ENCODE data around the gene DNAJC13.

DNAJC13 gene

DNA sequence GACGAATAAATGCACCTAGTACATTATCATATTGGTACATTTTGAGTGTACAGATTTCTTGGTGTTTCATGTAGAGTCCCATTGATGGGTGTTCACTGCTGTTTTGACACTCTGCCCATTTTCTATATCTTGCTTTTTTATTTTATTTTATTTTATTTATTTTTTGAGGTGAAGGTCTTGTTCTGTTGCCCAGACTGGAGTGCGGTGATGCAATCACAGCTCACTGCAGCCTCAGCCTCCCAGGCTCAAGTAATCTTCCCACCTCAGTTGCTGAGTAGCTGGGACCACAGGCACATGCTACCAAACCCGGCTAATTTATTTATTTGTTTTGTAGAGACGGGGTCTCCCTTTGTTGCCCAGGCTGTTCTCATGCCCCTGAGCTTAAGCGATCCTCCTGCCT is 44.2 kb downstream of the DNAJC13 start:
- DNase-seq (ENCODE audit: low read depth): no peak

DNA sequence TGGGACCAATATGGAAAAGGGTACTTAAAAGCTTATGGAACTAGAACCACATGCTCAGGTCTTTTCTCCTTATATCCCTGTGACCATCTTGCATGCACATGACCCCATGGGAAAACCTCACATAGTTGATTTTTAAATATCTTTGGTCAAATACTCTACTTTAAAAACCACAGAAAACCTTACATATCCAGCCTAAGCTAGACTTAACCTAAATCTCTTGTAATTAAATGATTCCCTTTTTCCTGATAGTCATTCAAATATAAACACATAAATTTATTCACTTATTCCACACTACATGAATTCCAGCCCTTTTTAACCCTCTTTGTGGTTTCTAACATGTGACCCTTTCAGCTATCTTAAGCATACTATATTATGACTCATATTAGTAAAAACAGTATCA is 46.8 kb downstream of the DNAJC13 start:
- peak; percentile 48 for DNase-seq (ENCODE audit: low read depth)

DNA sequence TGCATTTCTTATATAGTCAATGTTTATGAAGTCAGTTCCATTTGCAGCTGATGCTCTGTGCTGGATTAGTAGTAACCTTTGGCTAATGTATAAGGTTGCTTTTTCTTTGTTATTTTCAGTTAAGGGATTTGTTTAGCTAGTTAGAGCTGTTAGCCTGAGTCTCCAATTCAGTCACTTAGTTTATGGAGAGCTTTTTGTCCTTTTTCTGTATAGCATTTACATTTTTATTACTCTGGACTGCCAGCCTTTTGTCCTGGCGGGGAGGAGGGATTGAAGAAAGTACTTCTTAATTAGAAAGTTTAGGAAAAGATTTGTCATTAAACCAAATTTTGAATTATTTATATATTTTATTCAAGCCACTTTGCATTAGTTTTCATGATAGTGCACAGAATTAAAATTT is 52.0 kb downstream of the DNAJC13 start:
- no peak for DNase-seq (ENCODE audit: low read depth)

DNA sequence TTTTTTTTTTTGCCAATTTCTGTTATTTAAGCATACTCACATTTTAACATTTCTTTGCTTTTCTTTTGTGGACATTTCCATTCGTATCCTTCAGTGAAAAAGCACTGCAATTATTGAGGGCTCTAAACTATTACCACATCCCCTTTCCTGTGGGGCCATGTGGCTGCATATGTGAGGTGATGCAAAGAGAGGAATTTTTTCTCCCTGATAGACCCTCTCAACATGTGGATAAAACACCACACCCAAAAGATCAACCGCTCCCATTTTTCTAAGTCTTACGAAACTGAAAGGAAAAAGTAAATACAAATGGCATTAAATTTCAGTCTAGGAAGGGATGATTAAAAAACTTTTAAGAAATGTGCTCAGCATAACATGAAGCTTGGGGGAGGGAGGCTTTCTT is 68.8 kb downstream of the DNAJC13 start:
- DNase-seq (ENCODE audit: low read depth): peak; percentile 18

DNA sequence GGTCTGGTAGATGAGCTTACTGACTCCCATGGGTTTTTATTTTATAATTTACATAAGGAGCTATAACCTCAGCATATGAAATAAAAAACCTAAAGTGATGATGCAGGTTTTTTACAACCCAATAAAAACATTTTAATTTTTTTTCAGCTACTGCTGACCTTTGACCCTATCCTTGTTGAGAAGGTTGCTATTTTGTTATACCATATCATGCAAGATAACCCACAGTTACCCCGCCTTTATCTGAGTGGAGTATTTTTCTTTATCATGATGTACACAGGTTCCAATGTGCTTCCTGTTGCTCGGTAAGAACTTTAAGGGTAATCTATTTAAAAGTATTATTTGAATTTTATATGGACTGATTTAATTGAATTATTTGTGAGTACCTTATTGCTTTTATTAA is 70.8 kb downstream of the DNAJC13 start:
- no peak for DNase-seq (ENCODE audit: low read depth)

DNA sequence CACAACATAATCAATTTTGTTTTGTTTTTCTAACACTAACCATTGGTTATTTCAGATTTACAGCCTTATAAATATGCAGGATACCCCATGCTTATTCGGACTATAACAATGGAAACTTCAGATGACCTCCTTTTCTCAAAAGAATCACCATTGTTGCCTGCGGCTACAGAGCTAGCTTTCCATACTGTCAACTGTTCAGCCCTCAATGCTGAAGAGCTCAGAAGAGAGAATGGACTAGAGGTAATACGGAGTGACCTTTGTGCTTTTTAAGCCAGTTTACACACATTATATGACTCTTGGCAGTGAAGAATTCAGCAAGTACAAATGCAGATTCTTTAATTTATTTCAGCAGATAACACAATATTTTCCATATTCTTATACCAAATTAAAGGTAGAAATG is 81.8 kb downstream of the DNAJC13 start:
- no peak for DNase-seq (ENCODE audit: low read depth)

DNA sequence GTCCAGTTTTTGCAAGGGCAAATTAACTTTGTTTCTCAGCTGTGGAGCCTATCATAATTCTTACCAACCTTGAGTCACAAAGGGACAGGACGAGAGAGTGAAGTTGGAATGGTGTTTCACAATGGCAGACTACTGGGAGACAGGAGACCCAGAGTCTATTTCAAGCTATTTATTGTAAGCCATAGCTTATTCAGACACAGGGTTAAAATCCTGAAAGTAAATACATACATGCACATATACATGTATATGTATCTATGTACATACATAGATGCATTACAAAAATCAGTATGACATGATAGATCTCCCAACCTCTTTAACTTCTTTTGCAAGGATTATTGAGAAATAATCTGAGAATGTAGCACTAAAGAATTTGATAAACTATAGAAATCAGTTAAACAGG is 86.3 kb downstream of the DNAJC13 start:
- DNase-seq (ENCODE audit: low read depth): no peak

DNA sequence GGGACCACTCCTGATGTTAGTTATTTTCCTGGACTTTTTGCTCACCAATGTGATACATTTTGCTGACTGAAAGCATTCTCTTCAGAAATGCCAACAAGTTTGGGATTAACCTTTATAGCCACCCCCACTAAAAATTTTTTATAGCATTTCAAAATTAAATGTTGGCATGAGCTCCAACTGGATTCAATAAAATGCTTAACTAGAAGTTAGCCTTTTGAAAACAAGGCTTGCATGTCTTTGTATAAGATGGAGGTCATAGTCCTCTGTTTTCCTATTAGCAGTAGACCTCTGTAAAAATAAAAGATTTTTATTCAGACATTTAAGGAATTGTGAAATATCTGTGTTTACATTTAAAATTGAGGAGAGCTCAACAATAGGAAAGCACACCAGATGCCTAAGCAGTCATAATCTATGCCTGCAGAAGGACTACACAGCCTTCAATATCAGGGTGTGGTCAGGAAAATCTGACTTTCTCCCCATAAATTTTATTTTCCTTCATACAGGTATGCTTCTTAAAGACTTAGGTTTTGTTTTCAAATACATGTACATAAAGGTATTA is 87.2 kb downstream of the DNAJC13 start:
- no peak for DNase-seq (ENCODE audit: low read depth)

DNA sequence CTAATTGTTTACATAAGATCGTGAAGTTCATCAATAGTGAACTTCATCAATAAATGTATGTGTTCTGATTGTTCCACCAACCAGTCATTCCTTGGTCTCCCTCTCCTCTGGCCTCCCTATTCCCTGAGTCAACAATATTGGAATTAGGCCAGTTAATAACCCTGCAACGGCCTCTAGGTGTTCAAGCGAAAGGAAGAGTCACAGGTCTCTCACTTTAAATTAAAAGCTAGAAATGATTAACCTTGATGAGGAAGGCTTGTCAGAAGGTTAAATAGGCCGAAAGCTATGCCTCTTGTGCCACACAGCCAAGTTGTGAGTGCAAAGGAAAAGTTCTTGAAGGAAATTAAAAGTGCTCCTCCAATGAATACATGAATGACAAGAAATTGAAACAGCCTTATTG is 90.4 kb downstream of the DNAJC13 start:
- DNase-seq (ENCODE audit: low read depth): no peak

DNA sequence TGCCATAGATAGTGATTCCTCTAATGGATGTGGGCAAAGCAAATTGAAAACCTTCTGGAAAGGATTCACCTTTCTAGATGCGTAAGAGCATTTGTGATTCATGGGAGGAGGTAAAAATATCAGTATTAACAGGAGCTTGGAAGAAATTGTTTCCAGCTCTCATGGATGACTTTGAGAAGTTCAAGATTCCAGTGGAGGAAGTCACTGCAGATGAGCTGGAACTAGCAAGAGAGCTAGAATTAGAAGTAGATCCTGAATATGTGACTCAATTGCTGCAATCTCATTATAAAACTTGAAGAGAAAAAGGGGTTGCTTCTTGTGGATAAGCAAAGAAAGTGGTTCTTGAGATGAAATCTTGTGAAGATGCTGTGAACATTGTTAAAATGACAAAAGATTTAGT is 91.8 kb downstream of the DNAJC13 start:
- no peak for DNase-seq (ENCODE audit: low read depth)

DNA sequence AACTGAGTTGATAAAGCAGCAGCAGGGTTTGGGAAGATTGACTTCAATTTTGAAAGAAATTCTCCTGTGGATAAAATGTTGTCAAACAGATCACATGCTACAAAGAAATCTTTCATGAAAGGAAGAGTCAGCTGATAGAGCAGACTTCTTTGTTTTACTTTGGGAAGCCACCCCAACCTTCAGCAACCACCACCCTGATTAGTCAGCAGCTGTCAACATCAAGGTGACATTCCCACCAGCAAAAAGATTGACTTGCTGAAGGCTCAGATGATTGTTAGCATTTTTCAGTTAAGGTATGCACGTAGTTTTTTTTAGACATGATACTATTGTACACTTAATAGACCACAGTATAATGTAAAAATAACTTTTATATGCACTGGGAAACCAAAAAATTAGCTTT is 92.2 kb downstream of the DNAJC13 start:
- DNase-seq (ENCODE audit: low read depth): no peak

DNA sequence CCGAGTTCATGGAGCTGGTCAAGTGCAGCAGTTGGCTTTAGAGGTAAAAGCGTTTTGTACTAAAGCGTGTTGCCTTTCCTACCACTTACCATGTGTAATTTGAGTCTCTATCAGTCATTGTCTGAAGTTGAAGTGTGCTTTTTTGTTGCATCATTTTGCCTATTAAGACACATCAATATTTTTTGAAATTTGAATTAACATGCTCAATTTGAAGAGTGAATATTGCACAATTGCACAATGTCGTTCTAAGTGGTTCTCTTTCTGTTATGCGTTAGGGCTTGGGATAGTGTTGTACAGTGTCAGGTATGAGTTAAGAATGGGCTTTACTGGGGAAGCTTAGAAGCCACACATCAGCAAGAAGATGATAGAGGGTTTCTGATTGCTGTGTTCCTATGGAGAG is 95.8 kb downstream of the DNAJC13 start:
- no peak for DNase-seq (ENCODE audit: low read depth)

DNA sequence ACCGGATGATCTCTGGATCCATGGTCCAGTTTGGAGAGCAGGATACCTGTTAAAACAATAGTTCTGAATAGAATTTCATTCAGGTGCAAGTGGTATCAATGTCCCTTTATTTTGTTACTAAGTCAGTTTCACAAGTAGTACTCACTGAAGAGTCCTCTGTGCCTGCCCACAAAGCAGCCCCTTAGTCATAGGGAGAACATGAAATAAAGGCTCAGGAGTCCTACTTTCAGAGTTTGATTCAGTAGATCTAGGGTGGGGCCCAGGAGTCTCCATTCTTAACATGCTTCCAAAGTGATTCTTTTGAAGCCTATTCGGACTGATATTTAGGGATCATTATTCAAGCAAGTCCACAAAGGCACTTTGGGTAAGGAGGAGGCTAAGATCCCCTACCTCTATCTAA is 100.0 kb downstream of the DNAJC13 start:
- no peak for DNase-seq (ENCODE audit: low read depth)

DNA sequence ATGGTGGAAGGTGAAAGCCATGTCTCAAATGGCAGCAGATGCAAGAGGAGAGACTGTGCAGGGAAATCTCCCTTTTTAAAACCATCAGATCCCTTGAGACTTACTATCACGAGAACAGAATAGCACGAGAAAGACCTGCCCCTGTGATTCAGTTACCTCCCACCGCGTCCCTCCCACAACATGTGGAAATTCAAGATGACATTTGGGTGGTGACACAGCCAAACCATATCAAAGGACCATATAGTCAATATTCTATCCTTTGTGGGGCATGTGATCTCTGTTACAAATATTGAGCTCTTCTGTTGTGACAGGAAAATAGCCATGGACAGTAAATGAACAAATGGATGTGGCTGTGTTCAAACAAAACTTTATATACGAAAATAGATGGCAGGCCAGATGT is 102.6 kb downstream of the DNAJC13 start:
- DNase-seq (ENCODE audit: low read depth): no peak

DNA sequence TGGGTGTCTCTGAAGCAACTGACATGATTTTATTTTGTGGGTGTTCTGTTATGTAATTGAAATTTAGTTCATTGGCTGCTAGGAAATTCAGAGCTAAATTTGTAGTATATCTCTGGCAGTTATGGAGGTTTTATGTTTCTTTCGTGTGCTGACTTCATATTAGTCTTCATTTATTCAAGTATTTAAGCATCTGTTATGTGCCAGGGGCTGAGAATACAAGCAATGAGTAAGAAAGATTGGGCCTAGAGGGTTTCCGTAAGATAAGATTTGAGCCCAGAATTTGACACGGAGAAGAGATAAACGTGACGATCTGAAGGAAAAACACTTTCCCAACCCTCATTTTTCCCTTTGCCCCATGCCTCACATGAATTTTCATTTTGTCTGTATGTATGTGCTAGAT is 104.6 kb downstream of the DNAJC13 start:
- DNase-seq (ENCODE audit: low read depth): no peak

DNA sequence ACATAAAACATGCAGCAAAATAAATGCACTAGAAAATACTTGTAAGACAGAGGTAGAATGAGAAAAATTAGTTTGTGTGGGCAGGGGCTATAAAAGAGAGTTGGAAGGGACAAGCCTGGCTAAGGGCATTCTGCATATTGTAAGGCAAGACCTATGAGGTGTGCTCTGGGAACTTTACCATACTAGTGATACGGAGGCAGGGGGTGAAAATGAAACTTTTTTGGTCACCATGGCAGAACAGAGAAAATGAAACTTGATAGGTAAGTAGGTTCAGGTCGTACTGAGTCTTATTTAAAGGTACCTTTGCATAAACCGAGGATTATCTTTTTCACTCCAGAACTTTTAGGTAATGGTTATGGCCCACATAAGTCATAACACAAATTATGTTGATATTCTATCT is 105.1 kb downstream of the DNAJC13 start:
- DNase-seq (ENCODE audit: low read depth): no peak

DNA sequence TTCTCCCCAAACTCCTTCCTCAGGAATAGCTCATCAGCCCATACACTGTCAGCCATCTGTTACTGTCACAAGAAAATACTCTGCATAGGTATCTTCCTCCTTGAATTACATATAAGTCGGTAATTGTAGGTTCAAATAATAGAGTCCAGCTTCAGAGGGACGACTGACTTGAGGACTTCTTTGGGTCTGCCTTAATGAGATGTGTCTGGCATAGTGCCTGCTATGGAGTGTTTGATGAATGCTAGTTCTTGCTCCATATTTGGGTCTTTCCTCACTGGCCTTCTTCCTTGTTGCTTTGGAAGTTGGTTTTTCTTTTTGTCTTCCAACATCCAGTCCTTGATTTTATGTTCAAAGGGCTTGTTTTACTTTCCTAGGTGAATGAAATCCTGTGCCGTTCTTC is 113.3 kb downstream of the DNAJC13 start:
- DNase-seq (ENCODE audit: low read depth): no peak

DNA sequence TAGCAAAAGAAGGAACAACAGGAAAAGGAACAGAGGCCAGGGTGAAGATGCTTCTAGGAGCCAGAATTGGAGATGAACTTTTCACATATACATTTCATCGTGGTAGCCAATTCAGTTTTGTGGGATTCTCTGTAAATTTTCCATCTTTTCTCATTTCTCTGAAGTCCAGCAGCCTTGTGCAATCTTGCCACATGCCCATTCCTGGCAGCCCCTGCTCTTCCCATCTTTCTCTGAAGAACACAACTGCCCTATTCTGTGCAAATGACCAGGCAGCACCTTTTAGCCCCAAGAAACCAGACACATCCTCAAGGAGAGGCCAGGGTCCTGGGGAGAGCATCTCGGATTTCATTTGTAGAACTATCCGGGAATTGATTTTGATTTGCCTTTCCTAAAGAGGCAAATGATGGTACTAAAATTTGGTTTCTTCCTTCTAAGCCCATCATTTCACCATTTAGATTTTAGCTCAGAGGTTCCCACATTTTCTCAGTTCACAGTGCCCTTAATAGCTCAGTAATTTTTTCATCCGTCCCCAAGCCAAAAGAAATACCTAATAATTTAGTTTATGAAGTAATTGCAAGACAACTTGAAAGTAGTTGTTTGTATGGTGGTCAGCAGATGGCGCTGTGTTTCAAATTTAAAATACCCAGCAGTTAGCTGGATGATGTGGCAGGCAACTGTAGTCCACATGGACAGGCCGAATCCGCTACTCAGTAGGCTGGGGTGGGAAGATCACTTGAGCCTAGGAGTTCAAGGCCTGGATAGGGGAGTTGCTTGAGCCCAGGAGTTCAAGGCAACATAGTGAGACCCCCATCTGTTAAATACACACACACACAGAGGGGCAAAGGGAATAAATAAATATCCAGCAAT is 118.5 kb downstream of the DNAJC13 start:
- DNase-seq (ENCODE audit: low read depth): peak; percentile 67

DNA sequence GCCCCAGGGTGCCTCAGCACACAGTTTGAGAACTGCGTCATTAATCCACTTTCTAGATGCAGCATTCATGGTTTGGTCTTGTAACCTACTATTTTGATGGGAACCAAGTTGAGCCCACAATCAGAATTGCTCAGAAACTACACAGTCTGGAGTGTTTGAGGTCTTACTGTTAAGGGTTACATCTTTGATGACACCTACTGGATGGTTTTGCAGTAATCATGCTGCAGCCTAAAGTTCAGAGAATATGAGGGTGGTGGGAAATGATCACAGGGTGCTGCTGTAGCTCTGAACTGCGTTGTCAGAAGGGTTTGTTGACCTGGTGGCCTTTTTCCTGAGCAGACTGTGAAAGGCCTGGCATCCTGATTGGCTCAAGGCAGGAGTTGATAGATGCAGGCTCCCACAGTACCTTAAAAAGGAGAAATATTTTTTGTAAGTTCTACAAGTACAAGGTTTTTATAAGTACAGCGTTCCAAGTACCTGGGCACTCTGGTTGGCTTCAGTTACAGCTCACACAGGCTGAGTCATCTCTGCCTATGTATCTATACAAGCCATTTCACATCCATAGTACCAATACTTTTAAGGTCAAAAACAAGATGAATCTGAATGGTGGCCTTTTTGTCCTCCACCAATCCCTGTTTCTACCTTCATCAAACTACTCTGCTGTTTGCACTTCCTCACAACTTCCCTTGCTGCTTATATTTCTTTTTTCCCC is 119.3 kb downstream of the DNAJC13 start:
- DNase-seq (ENCODE audit: low read depth): no peak

DNA sequence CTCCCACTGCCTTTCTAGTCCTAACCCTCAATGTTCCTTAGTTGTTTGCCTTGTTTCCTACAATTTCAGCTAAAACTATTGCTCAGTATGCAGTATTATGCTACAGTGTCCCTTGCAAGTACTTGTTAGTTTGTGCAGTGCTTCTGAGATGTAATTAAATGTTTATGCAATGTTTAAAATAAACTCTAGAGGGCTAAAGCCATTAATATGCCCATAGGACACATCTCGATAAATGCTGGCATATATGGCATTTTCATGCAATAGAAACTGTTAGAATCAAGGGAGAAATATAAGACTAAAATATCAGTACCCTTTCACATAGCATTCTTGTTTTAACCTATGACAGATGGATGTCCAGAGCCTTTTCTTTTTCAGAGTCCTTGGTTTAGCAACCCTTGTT is 120.0 kb downstream of the DNAJC13 start:
- DNase-seq (ENCODE audit: low read depth): no peak

DNA sequence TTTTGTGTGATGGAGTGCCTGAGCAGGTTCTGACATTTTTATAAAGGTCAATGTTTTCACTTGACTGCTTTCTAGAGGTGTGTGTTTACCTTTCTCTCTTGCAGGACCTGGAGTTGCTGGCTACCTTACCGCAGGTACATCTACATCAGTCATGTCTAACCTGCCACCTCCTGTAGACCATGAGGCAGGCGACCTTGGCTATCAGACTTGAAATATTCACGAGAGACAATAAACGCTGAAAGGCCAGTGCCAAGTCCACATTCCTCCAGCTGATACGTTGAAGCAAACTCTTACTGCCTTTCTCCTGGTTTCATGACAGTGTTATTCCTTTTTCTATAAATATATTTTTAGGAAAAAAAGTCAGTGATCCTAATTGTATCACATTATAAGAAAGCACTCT is 120.8 kb downstream of the DNAJC13 start:
- DNase-seq (ENCODE audit: low read depth): no peak

DNA sequence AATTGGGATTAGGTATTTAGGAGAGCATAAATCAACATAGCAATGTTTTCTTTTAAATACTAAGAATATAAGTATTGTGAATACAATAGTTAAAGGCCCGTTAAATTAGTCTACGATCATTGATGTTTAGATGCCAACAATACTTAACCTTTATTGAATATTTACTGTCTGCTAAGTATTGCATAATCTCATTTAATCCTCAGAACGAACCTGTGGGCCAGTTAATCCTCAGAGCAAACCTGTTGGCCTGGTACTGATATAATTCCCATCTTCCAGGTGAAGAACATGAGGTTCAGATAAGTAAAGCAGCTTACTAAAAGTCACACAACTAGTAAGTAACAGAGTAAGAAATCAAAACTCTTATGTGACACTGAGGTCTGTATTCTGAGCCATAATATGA is 122.4 kb downstream of the DNAJC13 start:
- DNase-seq (ENCODE audit: low read depth): no peak

DNA sequence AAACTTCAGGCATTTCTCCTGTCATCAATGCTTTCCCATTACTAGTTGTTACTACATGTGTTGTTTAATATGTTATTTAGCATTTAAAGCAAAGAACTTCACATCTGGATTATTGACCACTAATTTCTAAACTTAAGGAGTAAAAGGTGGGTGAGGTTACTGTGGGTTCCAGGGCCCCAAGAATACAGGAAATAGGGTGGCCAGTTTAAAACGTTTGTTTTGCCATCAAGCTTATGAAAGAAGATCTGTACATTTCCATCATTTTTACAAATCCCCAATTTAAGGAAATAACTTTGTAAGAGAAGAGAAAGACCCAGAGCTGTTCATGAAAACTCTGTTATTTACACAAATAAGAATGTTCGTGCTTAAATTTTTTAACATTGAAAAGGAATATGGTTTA is 125.3 kb downstream of the DNAJC13 start:
- no peak for DNase-seq (ENCODE audit: low read depth)
